ENCODE data around the gene ASTL.

Gene ASTL

GRCh38 chr2:96074156-96074555 is 64.1 kb downstream of the ASTL start:
- DNase-seq = no peak

- no peak for DNase-seq
Measured at GRCh38 chr2:96073170-96073775, 65.0 kb downstream of the ASTL start.

Data from AML-193 (cell line).